SU-DHL-6 (cell line): Measurements from ENCODE around the gene SLC43A2.

Experiments
- EZH2phosphoT487 ChIP-seq: fragments of 200-600 bp; sonication (generic), shearing (Covaris generic); conservative IDR thresholded peaks from 2 replicates; pipeline ENCODE4 v1.6.1; 2018; ENCODE audit warnings: mild to moderate bottlenecking, antibody characterized with exemption, low read length, moderate library complexity, mixed read lengths
- TF ChIP-seq, protein P1 (sequence below): fragments of 200-600 bp; sonication (generic); IDR thresholded peaks from one replicate; pipeline ENCODE4 v1.5.1; 2017; ENCODE audit warnings: antibody characterized with exemption, mild to moderate bottlenecking, low read length, moderate library complexity; ENCODE audit not compliant: insufficient read depth, poor library complexity, severe bottlenecking

DNA sequence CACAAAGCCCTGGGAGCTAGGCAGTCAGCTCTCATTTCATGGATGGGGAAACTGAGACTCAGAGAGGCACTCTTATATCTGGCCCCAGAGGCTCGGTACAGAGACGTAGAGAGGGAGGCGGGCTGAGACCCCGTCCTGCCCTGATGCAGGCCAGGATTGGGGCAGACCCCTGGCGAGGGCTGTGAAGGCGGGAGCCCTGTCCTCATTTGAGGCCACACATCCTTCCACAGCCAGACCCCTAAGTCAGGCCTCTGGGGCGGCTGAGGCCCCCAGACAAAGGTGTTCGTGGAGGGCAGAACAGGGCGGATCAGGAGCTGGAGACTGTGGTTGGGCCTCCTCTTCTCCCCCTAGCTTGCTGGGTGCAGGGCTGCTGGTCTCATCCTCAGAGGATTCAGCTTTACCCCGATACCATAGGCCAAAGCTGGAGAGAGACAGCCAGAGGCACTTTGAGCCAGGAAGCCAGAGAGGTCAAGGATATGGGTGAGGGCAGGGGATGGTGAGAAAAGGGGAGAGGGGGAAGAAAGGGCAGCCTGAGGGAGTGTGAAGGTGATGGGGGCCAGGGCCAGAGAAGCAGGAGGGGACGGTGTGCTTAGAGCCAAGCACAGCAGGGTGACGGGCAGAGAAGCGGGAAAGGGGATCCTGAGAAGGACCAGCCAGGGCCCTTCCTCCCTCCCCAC, 17.7 kb upstream of the SLC43A2 start:
- TF ChIP-seq, protein P1, sequence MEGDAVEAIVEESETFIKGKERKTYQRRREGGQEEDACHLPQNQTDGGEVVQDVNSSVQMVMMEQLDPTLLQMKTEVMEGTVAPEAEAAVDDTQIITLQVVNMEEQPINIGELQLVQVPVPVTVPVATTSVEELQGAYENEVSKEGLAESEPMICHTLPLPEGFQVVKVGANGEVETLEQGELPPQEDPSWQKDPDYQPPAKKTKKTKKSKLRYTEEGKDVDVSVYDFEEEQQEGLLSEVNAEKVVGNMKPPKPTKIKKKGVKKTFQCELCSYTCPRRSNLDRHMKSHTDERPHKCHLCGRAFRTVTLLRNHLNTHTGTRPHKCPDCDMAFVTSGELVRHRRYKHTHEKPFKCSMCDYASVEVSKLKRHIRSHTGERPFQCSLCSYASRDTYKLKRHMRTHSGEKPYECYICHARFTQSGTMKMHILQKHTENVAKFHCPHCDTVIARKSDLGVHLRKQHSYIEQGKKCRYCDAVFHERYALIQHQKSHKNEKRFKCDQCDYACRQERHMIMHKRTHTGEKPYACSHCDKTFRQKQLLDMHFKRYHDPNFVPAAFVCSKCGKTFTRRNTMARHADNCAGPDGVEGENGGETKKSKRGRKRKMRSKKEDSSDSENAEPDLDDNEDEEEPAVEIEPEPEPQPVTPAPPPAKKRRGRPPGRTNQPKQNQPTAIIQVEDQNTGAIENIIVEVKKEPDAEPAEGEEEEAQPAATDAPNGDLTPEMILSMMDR: no peak
- no peak for TF ChIP-seq EZH2phosphoT487
